ENCODE results near the gene LRRTM4. TPM values are rescaled to one million over a fixed set of nuclear protein-coding genes. Genes with fewer than 3 reads are reported as not detected.

Gene LRRTM4
- total RNA-seq, 3 donors from 2014 or later (not counting 1 experiment from before 2014, with no cell fraction given) = not detected

GRCh38 chr2:77296791-77297190 is 225.4 kb downstream of the LRRTM4 start:
- H3K4me3 ChIP-seq (ENCODE audit: low read length) = no peak overlapping the region
- 85% methylated on average over 4 of the region's 5 CpGs for WGBS (ENCODE audit: insufficient coverage)
- Mint-ChIP-seq H3K9me3 (peaks cover 7 to 8% of the 10 kb centered on the region in 2 donors), H3K27me3 (ENCODE audit: low read depth in 2 of 2) (no peaks in the 10 kb centered on the region), H3K4me1 (no peaks in the 10 kb centered on the region), H3K4me3 (no peak overlapping the region), H3K36me3 (no peaks in the 10 kb centered on the region), H3K27ac (no peak overlapping the region)
- TF ChIP-seq CTCF (IDR thresholded peaks at IDR 0.05) = no peak
- ATAC-seq (no peak), DNase-seq (no peak)
- H3K27me3 ChIP-seq (ENCODE audit: control insufficient read depth, insufficient read depth, low read length) = no peaks in the 10 kb centered on the region
- H3K36me3 ChIP-seq (ENCODE audit: control insufficient read depth, insufficient read depth, low read length) = no peaks in the 10 kb centered on the region
- no peak overlapping the region for H3K27ac ChIP-seq (ENCODE audit: low read length)
- H3K4me1 ChIP-seq (ENCODE audit: control insufficient read depth, insufficient read depth, low read length) = no peaks in the 10 kb centered on the region
- intact Hi-C loops (cut with micrococcal nuclease) = no loop called here
- no peaks in the 10 kb centered on the region for H3K9me3 ChIP-seq (ENCODE audit: control insufficient read depth, insufficient read depth, low read length)

GRCh38 chr2:77294474-77294873 is 227.7 kb downstream of the LRRTM4 start:
- Mint-ChIP-seq H3K27ac (no peak overlapping the region), H3K4me1 (no peaks in the 10 kb centered on the region), H3K27me3 (ENCODE audit: low read depth in 2 of 2) (no peaks in the 10 kb centered on the region), H3K9me3 (peaks cover 10 to 14% of the 10 kb centered on the region in 2 donors), H3K4me3 (no peak overlapping the region), H3K36me3 (no peaks in the 10 kb centered on the region)
- H3K4me3 ChIP-seq (ENCODE audit: low read length) = no peak overlapping the region
- H3K27me3 ChIP-seq (ENCODE audit: control insufficient read depth, insufficient read depth, low read length) = no peaks in the 10 kb centered on the region
- H3K36me3 ChIP-seq (ENCODE audit: control insufficient read depth, insufficient read depth, low read length) = no peaks in the 10 kb centered on the region
- TF ChIP-seq CTCF (IDR thresholded peaks at IDR 0.05) = no peak
- intact Hi-C loops (cut with micrococcal nuclease) = no loop called here
- H3K4me1 ChIP-seq (ENCODE audit: control insufficient read depth, insufficient read depth, low read length) = no peaks in the 10 kb centered on the region
- 44% methylated on average over 1 of the region's 2 CpGs for WGBS (ENCODE audit: insufficient coverage)
- no peak for ATAC-seq
- no peak for DNase-seq
- no peak overlapping the region for H3K27ac ChIP-seq (ENCODE audit: low read length)
- H3K9me3 ChIP-seq (ENCODE audit: control insufficient read depth, insufficient read depth, low read length) = no peaks in the 10 kb centered on the region

- no peaks in the 10 kb centered on the region for H3K4me1 Mint-ChIP-seq
- Histone ChIP-seq H3K27ac (ENCODE audit: low read length) (no peak overlapping the region), H3K4me1 (ENCODE audit: control insufficient read depth, insufficient read depth, low read length) (no peaks in the 10 kb centered on the region), H3K4me3 (ENCODE audit: low read length) (no peak overlapping the region), H3K9me3 (ENCODE audit: control insufficient read depth, insufficient read depth, low read length) (no peaks in the 10 kb centered on the region), H3K36me3 (ENCODE audit: control insufficient read depth, insufficient read depth, low read length) (no peaks in the 10 kb centered on the region), H3K27me3 (ENCODE audit: control insufficient read depth, insufficient read depth, low read length) (no peaks in the 10 kb centered on the region)
- no peaks in the 10 kb centered on the region for H3K27me3 Mint-ChIP-seq (ENCODE audit: low read depth in 2 of 2)
- no peak for ATAC-seq
- WGBS (ENCODE audit: insufficient coverage) = no CpG with 5 or more reads among the region's 1 CpG
- H3K36me3 Mint-ChIP-seq = no peaks in the 10 kb centered on the region
- peaks cover 14 to 22% of the 10 kb centered on the region in 2 donors for H3K9me3 Mint-ChIP-seq
- H3K4me3 Mint-ChIP-seq = no peak overlapping the region
- no peak for TF ChIP-seq CTCF (IDR thresholded peaks at IDR 0.05)
- intact Hi-C loops (cut with micrococcal nuclease) = no loop called here
- no peak overlapping the region for H3K27ac Mint-ChIP-seq
- DNase-seq = no peak
Observed at GRCh38 chr2:77284353-77284752, 237.8 kb downstream of the LRRTM4 start.

- peaks cover 10% of the 10 kb centered on the region for H3K36me3 Mint-ChIP-seq
- Histone ChIP-seq H3K4me1 (ENCODE audit: control insufficient read depth, insufficient read depth, low read length) (no peaks in the 10 kb centered on the region), H3K36me3 (ENCODE audit: control insufficient read depth, insufficient read depth, low read length) (no peaks in the 10 kb centered on the region), H3K4me3 (ENCODE audit: low read length) (no peak overlapping the region), H3K27ac (ENCODE audit: low read length) (no peak overlapping the region), H3K27me3 (ENCODE audit: control insufficient read depth, insufficient read depth, low read length) (no peaks in the 10 kb centered on the region), H3K9me3 (ENCODE audit: control insufficient read depth, insufficient read depth, low read length) (peaks cover 10% of the 10 kb centered on the region)
- no peak for TF ChIP-seq CTCF (IDR thresholded peaks at IDR 0.05)
- ATAC-seq (no peak), DNase-seq (no peak)
- peaks cover 22 to 32% of the 10 kb centered on the region in 2 donors for H3K9me3 Mint-ChIP-seq
- intact Hi-C loops (cut with micrococcal nuclease) = no loop called here
- no peak overlapping the region for H3K4me3 Mint-ChIP-seq
- no peak overlapping the region for H3K27ac Mint-ChIP-seq
- 93% methylated on average over 5 of the region's 5 CpGs for WGBS (ENCODE audit: insufficient coverage)
- no peaks in the 10 kb centered on the region for H3K27me3 Mint-ChIP-seq (ENCODE audit: low read depth in 2 of 2)
- no peaks in the 10 kb centered on the region for H3K4me1 Mint-ChIP-seq
Observed at GRCh38 chr2:77271262-77271661, 250.9 kb downstream of the LRRTM4 start.

Measured in natural killer cell (primary cell).